GM12875 (cell line): ENCODE results near the gene SRA1.
"Not testable (repeated sequence)": the region's sequence is repeated elsewhere in the genome, so short reads cannot be mapped to it uniquely, and the experiment has no call there.

Experiments
- H3K4me3 ChIP-seq: one replicate; pipeline ENCODE4 v1.5.1; 2011; ENCODE audit warnings: low read depth, low read length, control low read depth
- TF ChIP-seq, protein P1 (sequence below): IDR thresholded peaks from 2 replicates; pipeline ENCODE4 v1.5.1; 2011; ENCODE audit warnings: low read depth, mild to moderate bottlenecking, control low read depth, inconsistent platforms, low read length, moderate library complexity, borderline replicate concordance; ENCODE audit not compliant: insufficient read depth

Gene SRA1

DNA sequence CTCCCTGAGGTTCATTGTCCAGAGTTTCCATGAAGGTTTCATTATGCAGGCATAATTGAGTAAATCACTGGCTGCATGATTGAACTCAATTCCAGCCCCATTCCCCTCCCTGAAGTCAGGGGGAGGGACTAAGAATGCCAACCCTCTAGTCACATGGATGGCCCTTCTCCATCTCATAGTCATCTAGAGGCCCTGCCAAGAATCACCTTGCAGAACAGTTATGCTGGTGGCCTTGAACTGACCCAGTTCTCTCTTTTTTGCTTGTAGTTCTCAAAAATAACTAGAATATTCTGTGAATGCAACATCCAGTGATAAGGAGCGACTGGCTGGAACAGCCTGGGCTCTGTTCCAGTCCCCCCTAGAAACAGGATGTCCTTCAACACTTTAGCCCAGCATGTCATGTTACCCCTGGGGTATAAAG is 39.1 kb upstream of the SRA1 start:
- TF ChIP-seq, protein P1, sequence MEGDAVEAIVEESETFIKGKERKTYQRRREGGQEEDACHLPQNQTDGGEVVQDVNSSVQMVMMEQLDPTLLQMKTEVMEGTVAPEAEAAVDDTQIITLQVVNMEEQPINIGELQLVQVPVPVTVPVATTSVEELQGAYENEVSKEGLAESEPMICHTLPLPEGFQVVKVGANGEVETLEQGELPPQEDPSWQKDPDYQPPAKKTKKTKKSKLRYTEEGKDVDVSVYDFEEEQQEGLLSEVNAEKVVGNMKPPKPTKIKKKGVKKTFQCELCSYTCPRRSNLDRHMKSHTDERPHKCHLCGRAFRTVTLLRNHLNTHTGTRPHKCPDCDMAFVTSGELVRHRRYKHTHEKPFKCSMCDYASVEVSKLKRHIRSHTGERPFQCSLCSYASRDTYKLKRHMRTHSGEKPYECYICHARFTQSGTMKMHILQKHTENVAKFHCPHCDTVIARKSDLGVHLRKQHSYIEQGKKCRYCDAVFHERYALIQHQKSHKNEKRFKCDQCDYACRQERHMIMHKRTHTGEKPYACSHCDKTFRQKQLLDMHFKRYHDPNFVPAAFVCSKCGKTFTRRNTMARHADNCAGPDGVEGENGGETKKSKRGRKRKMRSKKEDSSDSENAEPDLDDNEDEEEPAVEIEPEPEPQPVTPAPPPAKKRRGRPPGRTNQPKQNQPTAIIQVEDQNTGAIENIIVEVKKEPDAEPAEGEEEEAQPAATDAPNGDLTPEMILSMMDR = no peak
- H3K4me3 ChIP-seq = no peak overlapping the region

DNA sequence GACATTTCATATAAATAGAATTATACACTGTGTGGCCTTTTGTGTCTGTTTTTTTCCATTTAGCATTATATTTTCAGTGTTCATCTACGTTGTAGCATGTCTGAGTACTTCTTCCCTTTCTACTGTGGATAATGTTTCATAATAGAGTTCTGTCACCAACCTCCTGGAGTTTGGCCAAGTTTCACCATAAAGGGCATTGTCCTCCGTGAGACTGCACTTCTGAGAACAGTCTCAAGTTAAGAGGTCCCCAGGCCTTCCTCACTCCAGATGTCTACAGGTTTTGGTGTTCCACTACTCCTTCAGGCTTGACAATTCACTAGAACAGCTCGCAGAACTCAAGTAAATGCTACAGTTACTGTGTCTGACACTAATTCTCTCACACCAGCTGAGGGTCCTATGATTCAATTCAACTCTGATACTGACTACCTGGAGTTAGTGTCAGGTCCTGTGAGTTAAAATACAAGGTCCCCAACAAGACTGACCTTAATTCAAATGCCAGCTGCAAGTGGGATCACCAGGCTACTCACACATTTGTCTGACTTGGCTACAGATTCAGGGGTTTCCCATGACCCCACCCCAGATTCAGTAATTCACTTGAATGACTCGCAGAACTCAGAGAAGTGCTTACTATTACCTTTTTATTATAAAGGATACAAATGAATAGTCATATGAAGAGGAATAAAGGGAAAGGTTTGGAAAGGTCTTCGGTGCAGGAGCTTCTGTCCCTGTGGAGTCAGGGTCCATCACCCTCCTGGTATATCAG is 38.4 kb upstream of the SRA1 start:
- TF ChIP-seq, protein P1 = no peak
- no peak overlapping the region for H3K4me3 ChIP-seq

DNA sequence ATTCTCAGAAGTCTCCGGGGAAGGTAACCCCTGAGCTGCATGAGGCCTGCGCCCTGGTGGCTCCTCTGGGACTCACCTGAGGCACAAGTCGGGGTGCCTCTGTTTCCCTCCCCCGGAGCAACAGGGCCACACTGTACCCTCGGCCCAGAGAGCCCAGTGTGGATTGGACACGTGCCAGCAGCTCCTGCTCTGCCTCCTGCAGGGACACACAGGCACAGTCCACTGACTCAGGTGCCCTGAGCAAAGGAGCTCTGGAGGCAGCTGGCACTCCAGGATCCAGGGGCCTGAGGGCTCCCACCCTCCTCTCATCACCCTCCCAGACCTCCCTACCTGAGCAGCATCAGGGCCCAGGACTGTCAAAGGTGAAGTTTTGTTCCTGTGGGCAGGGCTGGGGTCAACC is 36.9 kb upstream of the SRA1 start:
- H3K4me3 ChIP-seq = no peak overlapping the region
- TF ChIP-seq, protein P1 = no peak

DNA sequence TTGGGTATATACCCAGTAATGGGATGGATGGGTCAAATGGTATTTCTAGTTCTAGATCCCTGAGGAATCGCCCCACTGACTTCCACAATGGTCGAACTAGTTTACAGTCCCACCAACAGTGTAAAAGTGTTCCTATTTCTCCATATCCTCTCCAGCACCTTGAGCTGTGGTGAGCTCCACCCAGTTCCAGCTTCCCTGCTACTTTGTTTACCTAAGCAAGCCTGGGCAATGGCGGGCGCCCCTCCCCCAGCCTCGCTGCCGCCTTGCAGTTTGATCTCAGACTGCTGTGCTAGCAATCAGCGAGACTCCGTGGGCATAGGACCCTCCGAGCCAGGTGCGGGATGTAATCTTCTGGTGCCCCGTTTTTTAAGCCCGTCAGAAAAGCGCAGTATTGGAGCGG is 35.8 kb upstream of the SRA1 start:
- not testable (repeated sequence) for H3K4me3 ChIP-seq

DNA sequence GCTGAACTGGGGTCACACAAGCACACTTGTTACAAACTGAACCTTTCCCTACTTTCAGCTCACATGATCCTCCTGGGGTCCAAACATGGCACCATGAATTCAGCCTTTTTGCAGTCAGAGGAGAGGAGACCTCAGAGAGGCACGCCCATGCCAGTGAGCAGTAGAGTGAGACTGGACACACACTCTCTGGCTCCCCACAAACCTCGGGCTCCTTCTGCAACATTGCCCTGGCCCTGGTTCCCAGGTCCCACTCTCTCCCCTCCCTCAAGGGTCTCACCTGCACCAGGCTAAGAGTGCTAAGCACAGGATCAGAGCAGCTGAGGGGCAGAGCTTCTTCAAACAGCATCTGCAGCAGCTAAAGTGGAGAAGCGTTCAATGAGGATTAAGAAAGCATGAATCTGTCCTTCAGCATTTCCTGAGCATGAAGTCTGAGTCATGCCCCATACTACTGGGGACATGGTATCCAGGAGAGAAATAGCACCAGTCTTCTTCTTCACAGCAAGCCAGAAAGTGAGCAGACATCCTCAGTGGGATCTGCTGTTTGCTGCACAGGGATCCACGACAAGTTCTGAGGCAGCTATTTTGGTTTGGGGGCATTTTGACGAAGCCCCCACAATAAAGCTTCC is 34.6 kb upstream of the SRA1 start:
- TF ChIP-seq, protein P1 = no peak
- H3K4me3 ChIP-seq = no peak overlapping the region

DNA sequence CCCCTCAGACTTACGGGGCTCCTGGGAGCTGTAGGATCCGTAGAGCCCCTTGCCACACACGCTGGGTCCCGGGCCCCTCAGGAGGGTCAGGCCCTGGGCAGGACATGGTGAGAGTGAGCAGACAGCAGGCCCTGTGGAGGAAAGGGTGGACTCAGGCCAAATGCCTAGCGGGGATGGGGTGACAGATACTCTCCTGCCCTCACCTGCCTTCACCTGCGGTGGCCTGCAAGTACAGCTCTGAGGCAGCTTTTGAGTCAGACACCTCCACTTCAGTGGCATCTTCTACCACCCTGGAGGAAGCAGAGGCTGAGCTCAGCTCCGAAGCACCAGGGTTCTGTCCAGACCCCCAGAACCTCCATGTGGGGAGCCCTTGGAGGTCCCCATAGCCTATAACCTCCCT is 33.6 kb upstream of the SRA1 start:
- TF ChIP-seq, protein P1 = no peak
- H3K4me3 ChIP-seq = no peak overlapping the region

DNA sequence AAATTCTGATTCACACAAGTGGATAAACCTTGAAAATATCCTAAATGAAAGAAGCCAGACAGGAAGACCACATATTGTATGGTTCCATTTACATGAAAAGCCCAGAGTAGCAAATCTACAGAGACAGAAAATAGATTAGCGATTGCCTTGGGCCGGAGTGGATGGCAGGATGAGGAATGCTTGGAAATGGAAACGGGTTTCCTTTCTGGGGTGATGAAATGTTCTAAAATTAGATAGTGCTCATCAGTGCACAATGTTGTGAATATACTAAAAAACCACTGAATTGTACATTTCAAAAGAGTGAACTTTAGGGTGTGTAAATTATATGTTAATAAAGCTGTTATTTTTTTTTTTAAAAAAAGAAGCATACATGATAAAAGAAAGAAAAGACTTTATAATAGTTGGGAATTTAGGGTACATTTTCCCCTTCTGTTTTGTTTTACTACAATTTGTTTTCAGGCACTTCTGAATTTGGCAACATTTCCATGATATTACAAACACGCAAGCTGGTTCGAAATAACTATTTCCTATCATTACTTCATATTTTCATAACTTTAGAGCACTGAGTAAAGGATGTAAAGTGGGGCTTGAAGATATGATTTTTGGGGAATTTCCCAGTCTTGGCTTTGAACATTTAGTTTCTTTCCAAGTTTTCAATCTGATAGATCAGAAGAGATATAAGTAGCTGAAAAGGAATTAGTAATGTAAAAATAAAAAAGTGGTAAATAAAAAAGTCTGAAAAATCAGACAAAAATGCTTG is 31.2 kb upstream of the SRA1 start:
- H3K4me3 ChIP-seq = no peak overlapping the region
- TF ChIP-seq, protein P1 = no peak
